Measurements from ENCODE around the gene PROM2.

DNA sequence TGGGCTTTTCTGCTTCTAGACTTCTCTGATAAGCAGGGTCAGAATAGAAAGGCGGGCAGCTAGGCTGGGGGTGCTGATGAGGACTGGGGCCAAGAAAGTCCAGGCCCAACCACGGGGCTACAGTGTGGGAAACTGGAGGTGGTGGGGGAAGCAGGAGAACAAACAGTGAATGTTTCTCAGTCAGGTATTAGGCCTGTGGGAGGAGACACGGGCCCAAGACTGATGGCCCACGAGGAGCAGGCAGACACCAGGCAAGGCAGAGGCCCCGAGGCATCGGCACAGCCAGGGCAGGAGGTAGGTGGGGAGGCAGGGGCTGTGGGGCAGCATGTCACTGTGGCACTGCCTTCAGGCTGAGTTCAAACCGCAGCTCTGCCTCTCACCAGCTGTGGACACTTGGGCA lies 63.6 kb downstream of the PROM2 start:
- TF ChIP-seq, protein P1, sequence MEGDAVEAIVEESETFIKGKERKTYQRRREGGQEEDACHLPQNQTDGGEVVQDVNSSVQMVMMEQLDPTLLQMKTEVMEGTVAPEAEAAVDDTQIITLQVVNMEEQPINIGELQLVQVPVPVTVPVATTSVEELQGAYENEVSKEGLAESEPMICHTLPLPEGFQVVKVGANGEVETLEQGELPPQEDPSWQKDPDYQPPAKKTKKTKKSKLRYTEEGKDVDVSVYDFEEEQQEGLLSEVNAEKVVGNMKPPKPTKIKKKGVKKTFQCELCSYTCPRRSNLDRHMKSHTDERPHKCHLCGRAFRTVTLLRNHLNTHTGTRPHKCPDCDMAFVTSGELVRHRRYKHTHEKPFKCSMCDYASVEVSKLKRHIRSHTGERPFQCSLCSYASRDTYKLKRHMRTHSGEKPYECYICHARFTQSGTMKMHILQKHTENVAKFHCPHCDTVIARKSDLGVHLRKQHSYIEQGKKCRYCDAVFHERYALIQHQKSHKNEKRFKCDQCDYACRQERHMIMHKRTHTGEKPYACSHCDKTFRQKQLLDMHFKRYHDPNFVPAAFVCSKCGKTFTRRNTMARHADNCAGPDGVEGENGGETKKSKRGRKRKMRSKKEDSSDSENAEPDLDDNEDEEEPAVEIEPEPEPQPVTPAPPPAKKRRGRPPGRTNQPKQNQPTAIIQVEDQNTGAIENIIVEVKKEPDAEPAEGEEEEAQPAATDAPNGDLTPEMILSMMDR (IDR thresholded peaks at IDR 0.05), result no peak
- no peak for TF ChIP-seq POLR2A (IDR thresholded peaks at IDR 0.05)
